NCI-H774 (cell line): ENCODE results near the gene FTO.
A peak's percentile ranks its signal among the peaks of the same experiment; 100 is the strongest.

ENCODE experiments used
- DNase-seq: peaks from one replicate; lab custom pipeline; 2025; lab: John Stamatoyannopoulos, UW

Gene FTO

DNA sequence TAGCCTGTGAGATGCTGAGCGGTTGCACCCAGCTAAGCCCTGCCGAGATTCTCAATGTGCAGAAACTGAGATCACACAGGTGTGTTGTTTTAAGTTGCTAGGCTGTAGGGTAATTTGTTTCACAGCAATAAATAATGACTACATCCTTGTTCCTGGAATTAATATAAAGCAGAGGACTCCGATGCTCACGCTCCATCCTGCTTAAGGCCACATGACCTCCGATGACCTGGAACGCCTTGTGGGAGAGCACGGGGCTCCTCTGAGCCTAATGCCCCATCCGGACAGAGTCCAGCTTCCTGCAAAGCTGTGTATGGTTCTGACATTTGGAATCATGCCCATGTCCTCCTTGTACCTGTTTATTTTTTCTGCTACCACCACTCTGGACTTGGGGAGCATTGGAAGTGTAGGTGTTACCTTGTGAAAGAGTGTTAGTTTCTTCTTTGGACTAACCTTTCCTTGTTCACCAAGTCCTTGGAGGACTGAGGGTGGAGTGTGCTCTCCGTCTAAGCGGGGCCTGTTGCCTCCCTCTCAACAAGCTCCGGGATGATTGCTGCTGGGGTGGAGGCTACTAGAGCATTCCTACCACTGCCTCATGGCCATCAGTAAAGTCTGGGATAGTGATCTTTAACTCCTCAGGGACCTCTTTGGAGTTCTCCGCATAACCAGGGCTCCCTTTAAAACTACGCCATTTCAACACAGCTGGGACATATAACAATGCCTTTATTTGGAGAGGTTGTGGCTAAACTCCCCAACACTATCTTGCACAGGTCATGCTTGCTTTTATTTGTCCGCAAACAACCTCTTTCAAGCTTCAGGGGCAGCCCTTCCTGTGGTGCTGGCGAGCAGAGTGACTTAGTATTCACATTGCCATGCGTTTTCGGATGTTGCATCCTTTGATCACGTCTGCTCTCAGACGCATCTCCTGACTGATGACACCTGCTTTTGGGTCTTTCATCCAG is 457.3 kb downstream of the FTO start:
- DNase-seq = no peak

DNA sequence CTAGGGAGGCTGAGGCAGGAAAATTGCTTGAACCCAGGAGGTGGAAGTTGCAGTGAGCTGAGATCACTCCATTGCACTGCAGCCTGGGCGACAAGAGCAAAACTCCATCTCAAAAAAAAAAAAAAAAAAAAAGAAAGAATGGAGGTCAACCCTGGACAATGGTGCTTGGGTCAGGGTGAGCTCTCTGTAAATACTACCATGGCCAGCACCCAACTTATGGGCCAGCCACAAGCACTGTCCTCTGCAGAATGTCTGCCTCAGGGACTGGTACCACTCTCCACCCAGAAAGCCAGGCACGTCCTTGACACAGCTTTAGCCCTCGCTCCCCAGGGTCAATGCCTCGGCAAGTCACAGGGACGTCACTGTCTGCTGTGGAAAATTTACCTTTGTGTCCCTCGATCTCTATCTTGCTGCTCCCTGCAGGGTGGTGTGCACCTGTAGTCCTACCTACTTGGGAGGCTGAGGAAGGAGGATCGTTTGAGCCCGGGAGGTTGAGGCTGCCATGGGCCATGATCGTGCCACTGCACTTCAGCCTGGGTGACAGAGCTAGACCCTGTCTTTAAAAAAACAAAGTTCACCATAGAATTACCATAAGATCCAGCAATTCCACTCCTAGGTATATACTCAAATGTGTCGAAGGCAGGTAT is 459.4 kb downstream of the FTO start:
- no peak for DNase-seq

- no peak for DNase-seq
These were observed 460.8 kb downstream of the FTO start for GRCh38 chr16:54164789-54165173.

- no peak for DNase-seq
These were observed 461.4 kb downstream of the FTO start for GRCh38 chr16:54165174-54165911.

GRCh38 chr16:54165912-54166865 is 462.2 kb downstream of the FTO start:
- no peak for DNase-seq

GRCh38 chr16:54169112-54169511 is 465.2 kb downstream of the FTO start:
- no peak for DNase-seq

DNA sequence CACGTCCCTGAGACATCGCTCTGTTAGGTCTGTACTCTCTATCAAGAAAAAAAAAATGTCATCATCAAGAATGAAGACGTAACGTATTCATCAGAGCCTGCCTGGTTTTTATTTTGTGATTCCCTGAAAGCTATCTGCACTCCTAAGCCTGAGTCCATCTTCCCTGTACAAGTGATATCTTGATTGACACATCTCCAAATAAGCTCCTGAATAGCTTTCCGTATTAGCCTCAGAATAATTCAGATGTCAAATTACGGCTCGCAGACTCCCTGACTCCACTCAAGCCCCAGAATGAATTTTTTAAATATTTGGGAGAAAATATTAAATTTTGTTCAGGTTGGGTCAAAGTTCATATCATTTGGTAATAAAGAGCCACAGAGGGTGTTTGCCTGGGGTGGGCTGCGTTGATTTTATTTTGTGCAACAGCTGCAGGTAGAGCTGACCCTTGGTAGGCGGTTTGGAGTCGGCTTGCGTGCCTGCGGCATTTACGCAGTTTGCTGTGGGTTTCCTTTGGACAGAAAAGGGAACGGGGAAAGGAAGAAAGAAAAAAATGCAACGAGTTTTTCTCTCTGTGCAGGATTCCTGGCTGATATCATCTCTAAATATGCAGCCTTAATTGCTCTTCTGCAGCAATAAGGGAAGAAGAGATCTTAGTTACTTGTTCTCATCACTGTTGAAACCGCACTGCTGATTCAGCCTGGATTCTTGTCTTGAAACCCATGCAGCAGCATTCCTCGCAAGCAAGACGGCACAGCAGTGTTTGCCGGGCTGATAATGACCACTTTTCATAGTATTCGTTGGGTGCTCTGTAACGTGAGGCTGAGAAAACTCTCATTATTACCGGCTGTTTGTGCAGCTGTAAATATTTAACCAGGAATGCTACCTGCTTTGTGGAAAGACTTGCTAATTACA is 467.9 kb downstream of the FTO start:
- peak; percentile 60 for DNase-seq

DNA sequence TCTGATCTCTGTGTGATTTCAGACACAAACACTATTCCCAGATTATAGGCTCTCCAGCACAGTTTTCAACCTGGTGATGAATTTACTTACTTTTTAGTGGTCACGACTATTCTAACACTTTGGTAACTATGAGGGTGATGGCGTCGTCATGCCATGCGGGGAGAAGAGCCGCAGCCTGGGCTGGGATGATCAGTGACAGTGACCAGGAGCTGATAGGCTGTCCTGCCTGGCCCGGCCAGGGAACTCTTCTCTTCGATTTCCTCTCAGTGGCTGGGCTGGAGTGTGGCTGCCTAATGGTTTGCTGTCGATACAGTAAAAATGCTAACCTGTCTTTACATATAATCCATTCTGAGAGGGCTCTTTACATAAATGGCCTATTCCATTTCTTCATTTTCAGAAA is 469.5 kb downstream of the FTO start:
- no peak for DNase-seq

DNA sequence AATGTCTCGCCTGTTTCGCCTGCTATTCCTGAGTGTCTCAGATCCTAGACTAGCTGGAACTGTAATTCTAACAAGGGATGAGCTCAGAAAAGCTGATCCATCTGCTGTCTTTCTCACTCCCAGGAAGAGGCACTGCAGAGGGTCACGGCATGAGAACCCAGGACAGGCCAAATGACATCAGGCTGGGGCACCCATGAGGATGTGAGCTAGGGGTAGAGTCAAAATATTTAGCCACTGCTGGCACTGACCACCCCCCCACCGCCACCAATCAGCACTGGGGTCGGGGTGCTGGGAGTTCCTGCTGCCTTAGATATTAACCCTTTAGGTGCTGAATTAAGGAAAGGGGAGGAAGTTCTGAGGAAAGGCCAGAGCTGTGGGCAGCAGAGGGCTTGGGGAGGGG is 470.2 kb downstream of the FTO start:
- no peak for DNase-seq

DNA sequence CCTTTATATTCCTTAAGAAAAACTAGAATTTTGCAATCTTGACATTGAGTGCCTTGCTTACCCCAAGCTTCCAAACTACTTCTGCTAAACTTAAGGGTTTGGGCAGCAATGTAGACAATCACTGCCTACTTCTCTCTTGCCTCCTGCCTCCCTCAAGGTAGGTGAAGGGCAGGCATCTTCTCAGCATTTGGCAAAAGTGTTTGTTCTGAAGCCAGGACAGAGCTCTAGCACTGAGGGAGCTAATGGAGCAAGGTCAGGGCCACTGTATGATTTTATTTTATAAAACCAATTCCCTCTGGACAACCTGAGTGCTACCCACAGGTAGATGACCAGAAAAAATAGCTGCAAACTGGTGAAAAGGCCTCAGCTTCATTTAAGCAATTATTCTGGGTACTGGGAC is 470.8 kb downstream of the FTO start:
- DNase-seq = no peak

DNA sequence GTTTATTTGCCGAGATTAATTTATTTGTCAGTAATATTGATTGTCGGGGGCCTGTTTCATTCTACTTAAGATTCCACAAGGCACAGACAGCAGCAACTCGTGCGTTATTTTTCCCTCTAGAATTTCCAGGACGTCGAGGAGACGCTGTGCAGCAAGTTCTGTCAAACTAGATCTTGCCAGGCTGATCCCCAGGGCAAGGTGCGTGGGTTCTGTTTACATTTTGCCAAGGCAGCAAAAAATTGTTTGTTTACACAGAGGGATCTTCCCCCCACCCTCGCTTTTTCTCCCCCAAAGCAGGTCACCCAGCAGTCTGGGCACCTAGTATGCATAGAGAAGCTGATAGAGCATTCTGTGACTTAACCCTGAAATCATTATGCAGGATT is 471.2 kb downstream of the FTO start:
- DNase-seq = no peak

DNA sequence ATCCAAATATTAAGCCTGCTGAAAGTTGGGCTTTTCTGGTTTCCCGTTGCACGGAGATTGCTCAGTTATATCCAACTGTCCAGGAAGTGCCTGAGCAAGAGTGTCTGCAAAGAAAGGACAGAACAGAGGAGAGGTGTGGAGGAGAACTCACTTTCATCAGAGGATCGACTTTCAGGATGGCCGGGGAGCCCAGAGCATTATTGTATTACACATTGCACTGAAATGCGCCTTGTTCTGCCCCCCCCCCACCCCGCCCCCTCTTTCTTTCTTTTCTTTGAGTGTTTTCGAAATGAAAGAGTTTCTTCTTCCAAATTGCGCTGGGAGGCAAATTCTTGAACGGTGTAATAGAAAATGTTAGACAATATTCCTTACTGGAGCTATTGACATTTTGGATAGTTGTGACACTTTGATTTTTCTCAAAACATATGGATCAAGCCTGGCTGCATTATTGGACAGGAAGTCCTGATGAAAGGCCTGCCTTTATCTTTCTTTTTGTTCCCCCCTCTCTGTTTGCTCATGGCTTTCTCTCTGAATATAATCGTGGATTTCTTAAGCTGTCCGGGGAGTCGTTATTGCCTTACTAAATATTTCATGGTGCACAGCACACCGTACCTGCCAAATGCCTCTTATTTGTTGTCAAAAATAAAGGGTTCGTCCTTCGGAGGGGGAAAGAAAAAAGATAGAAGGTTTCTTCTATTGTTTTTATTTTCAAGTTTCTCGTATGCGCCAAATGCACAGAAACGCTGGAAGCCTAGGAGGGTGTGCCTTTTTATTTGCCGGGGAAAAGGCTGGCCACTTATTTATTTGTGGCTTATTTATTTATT is 471.8 kb downstream of the FTO start:
- no peak for DNase-seq

DNA sequence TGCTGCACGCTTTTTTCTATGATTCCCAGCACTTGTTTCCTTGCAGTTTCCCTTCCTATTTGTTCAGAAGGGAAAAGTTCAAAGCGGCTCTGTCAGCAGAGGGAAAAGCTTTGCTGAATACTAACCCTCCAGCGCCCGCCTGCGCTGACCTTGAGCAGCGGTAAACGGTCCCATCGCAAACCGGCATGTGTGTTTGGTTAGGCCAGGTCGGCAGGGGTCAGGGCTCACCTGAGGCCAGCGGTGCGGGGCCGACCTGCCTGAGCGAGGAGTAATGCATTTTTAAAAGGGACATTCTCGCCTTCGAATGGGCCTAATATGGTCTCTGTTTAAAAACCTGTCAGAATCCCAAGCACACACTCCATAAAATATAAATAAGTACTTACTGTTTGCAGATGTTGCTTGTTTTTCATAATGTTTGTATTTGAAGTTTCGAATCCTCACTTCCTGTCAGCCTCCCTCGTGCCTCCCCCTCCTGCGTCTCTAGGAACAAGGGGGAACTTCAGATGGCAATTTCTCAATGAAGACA is 472.5 kb downstream of the FTO start:
- DNase-seq = no peak

DNA sequence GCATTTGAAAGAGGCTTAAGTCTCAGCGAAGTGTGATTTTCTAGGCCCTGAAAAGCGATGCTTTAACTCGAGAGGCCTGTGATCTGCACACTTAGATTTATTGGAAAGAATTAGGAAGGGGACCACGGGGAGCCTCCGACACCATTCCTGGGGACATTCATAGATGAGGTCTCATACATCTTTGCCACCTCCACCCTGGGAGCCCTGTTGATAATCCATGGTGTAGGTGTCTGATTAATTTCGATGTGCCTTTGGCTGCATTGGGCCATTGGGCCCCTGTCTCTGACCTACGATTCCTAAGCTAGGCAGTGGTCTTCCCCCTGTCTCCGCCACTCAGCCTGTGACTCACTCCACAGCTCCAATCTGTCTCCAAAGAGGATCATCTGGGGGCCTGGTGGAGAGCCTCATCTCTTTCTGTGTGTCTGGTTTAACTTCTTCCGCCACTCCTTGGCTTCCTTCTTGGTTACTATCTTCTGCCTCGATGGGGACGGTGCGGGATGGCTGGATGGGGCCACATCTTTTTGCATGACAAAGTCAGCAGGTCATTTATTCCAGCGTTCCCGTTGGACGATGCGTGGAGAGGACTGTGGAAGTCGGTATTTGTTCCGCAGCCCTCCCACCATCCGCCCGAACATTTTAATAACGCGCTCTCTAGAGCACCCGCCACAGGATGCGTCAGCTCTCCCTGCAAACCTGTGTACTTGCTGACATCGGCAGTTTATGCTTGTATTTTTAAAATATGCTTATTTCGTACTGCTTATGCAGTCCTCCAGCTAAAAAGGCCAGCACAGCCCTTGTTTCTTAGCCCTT is 473.3 kb downstream of the FTO start:
- no peak for DNase-seq

DNA sequence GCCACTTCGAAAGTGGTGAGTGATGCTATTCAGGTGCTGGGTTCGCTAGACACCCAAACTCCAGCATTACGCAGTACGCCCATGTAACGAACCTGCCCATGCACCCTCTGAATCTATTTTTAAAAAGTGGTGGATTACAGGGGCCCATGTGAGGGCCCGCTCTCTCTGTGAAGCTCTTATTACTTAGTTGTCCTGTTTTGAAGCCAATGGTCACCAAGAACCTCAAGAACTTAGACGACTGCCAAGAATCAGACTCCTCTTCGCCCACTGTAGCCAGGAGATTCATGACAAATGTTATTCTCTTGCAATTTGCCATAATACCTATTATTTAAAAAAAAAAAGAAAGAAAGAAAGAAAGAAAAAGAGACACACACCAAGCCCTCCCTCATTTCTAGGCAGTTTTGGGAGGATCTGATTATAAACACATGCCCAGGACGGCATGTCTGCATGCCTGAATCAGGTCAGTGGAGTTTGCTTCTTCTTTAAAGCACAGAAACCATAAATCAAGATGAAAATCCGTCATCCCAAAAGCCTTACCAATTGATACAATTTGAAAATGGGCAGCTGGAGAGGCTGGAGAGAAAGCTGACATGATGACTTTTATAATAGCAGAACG is 474.0 kb downstream of the FTO start:
- no peak for DNase-seq

DNA sequence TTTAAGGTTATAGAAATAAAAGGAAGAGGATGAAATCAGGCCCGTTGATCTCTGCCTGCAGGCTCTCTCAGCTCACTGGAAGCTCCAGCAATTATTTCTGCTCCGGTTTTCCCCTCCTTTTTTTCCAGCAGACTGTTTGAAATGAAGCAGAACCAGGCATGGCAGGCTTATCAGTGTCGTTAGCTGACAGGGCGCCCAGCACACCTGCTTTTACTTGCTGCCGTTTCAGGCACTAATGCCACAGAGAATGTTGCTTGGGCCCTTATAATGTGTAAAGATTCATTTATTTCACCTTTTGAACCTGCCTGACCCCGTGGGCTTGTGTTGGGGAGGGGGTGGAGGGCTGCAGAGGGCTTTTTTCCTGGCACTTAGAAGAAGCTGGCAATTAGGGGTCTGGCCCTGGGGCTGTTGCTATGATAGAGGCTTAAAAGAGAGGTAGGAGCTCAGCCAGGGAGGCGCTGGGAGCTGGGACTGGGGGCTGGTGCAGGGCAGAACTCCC is 474.6 kb downstream of the FTO start:
- DNase-seq = no peak

DNA sequence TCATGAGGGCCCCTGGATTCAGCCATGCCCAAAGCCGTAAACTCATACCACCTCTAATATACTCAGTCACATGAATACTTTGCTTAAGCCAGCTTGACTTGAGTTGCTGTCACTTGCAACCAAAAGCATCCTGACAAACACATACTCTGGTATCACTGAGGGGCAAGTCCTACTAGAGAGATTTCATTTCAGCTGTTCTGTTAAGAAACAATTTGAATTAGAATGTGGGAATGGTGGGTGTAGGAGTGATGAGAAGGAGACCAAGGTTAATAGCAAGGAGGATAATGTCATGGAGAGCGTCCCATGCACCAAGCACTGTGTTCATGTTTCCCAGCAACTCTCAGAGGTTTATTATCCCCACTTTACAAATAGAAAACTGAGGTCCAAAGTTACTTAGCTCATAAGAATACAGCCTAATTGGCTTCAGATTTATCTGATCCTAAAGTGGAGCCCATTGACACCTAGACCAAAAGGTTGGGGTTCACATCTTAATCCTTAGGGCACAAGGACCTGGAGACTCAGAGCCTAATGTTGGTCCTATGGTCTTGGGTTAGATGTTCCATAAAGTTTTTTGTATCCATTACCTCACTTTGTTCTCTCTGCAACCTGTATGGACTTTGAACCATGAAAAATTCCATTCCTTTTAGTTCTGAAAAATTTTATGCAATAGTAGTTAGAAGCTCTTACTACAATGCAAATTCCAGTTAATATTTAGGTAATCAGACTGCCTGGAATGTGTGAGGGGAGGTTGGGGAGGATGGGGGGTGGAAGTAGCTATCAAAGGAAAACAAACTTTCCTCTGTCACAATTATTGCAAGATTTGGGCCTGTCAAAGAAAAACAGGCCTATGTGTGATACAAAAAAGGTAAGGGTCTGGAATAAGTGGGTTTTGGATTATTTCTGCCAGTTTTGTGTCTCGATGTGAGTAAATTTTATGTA is 476.7 kb downstream of the FTO start:
- DNase-seq = no peak
